NT2/D1 (cell line): ENCODE measurements around the gene RGS19.
A peak's percentile ranks its signal among the peaks of the same experiment; 100 is the strongest.

Source experiments
- DNase-seq: peaks from one replicate; pipeline ENCODE4 v3.0.0-alpha.2; 2011; ENCODE audit warnings: low read depth, low spot score
- H3K27me3 ChIP-seq: 2 replicates; pipeline ENCODE4 v1.6.0; 2011; ENCODE audit warnings: mild to moderate bottlenecking; ENCODE audit not compliant: insufficient read length, insufficient read depth
- H3K36me3 ChIP-seq: 2 replicates; pipeline ENCODE4 v1.6.1; 2011; ENCODE audit warnings: mild to moderate bottlenecking, low read length, mixed read lengths; ENCODE audit not compliant: insufficient read depth, insufficient read length
- H3K4me1 ChIP-seq: 2 replicates; pipeline ENCODE4 v1.5.1; 2011; ENCODE audit not compliant: insufficient read depth, insufficient read length
- H3K4me3 ChIP-seq: 2 replicates; pipeline ENCODE4 v1.5.1; 2011; ENCODE audit warnings: low read depth; ENCODE audit not compliant: insufficient read length
- H3K9ac ChIP-seq: 2 replicates; pipeline ENCODE4 v1.6.0; 2011; ENCODE audit warnings: low read depth; ENCODE audit not compliant: insufficient read length
- H3K9me3 ChIP-seq: 2 replicates; pipeline ENCODE4 v1.5.1; 2011; ENCODE audit warnings: mild to moderate bottlenecking, low read length; ENCODE audit not compliant: insufficient read depth
- SUZ12 ChIP-seq: IDR thresholded peaks from 2 replicates; pipeline ENCODE4 v1.6.1; 2011; ENCODE audit not compliant: insufficient read length, insufficient read depth; ENCODE audit errors: extremely low read depth
- YY1 ChIP-seq: IDR thresholded peaks from 2 replicates; pipeline ENCODE4 v1.6.1; 2011; ENCODE audit not compliant: insufficient read length, insufficient read depth
- ZNF274 ChIP-seq: IDR thresholded peaks from 2 replicates; pipeline ENCODE4 v1.6.1; 2011; ENCODE audit warnings: mild to moderate bottlenecking, low read depth, low read length

Gene RGS19

DNA sequence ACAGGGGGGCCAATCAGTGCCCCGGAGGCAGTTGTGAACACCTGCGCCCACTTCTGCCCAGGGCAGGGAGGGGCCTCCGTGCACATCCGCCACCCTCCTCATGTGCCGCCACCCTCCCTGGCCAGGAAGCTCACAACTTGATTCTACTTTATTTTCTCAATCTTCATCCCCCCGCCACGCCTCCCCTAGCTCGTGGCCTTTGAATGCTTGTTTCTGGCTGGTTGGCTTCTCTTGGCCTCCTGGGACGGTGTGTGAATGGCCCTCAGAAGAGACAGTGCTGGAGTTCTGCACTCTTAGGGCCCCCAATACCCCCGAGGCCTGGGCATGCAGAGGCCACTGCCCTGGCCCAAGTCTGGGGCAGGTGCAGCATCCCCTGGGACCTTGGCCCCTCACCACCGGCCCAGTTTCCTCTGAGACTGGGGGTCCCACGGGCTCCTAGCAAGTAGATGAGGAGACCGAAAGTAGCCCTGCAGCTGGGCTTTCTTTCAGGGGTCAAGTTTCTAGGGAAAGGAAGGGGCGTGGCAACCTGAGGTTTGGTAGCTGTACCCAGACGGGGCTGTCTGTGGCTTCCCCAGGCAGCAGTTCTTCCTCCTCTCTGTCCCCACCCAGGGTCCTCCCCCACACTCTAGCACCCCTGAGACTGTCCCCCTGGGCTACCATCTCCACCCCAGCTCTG is 1.3 kb downstream of the RGS19 start:
- Histone ChIP-seq H3K9ac (peak overlapping the region; percentile 63), H3K27me3 (peaks cover 27% of the 10 kb centered on the region), H3K36me3 (peaks cover 35% of the 10 kb centered on the region), H3K9me3 (no peaks in the 10 kb centered on the region), H3K4me1 (peaks cover 22% of the 10 kb centered on the region), H3K4me3 (no peak overlapping the region)
- TF ChIP-seq YY1 (no peak), ZNF274 (no peak), SUZ12 (no peak)
- no peak for DNase-seq

DNA sequence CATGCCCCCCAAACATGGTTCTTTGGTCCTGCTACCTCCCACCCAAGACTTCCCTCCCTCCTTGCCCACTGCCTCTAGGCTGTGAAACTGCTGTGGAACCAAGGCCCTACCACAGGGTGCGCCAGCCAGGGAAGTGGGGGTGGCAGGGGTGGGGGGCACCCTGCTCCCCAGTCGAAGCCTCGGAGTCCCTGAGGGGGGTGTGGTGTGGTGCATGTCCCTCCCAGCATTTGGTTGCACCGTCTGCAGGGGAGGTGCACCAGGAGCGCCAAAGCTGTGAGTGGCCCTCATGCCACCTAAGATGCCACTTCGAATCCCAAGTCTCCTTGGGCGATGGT is 1.8 kb downstream of the RGS19 start:
- H3K9ac ChIP-seq: no peak overlapping the region
- peaks cover 40% of the 10 kb centered on the region for H3K36me3 ChIP-seq
- no peaks in the 10 kb centered on the region for H3K9me3 ChIP-seq
- DNase-seq: no peak
- H3K4me1 ChIP-seq: peaks cover 19% of the 10 kb centered on the region
- TF ChIP-seq SUZ12 (no peak), ZNF274 (no peak), YY1 (no peak)
- peaks cover 24% of the 10 kb centered on the region for H3K27me3 ChIP-seq
- H3K4me3 ChIP-seq: no peak overlapping the region

DNA sequence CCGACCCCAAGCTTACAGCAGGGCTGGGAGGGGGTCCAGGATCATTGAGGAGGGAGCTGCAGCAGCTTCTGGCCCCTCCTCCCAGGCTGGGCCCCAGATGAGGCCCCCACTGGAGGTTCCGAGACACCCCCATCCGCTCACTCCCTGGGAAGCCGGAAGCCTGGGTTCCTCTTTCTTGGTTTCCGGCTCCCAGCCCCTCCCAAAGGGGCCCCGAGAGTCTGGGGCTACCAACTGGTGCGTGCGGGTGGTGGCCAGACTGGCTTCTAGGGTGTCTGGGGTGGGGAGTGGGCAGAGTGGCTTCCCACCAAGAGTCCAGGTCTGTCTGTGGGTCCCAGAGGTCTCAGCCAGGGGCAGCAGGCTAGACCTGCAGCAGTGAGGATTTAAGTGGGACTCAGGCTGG is 2.2 kb downstream of the RGS19 start:
- no peak overlapping the region for H3K9ac ChIP-seq
- no peak overlapping the region for H3K4me3 ChIP-seq
- peaks cover 20% of the 10 kb centered on the region for H3K27me3 ChIP-seq
- TF ChIP-seq SUZ12 (no peak), ZNF274 (no peak), YY1 (no peak)
- DNase-seq: no peak
- H3K36me3 ChIP-seq: peaks cover 44% of the 10 kb centered on the region
- H3K9me3 ChIP-seq: no peaks in the 10 kb centered on the region
- H3K4me1 ChIP-seq: peaks cover 16% of the 10 kb centered on the region

DNA sequence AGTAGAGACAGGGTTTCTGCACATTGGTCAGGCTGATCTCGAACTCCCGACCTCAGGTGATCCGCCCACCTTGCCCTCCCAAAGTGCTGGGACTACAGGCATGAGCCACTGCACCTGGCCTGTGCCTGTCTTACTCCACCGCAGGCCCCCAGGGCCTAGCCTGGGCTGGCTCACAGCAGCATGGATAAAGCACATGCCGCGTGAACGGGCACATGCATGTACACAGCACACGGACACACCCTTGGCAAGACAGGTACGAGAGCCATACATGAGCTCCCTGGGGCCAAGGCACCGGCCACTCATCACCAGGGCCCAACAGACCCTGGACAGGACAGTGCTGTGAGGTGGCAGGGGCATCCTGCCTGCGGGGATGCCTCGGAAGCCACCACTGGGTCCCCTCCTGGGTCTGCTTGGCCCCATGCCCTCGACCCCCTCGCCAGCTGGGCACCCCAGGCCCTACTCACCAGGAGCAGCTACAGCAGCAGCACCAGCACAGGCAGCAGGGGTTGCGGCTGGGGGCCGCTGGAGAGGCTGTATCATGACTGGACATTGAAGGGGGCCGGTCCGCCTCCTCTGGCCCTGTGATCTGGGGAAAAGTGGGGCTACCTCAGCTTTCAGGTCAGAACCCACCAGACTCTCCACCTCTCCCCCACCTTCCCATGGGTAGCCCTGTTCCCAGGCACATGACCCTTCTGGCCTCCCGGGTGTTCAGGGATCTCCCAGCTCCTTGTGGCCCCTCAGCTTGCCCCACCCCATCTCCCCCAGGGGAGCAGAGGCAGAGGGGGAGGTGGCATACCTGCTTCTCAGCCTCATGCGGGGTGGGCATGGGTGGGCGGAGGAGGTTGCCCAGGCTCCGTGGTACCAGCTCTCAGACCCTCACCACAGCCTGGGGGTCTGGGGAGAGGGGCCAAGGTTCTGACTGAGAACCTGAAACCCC is 3.0 kb downstream of the RGS19 start:
- peaks cover 13% of the 10 kb centered on the region for H3K27me3 ChIP-seq
- no peak for TF ChIP-seq SUZ12
- no peak for TF ChIP-seq ZNF274
- no peak for TF ChIP-seq YY1
- peaks cover 50% of the 10 kb centered on the region for H3K36me3 ChIP-seq
- no peak for DNase-seq
- H3K9ac ChIP-seq: no peak overlapping the region
- H3K9me3 ChIP-seq: no peaks in the 10 kb centered on the region
- H3K4me1 ChIP-seq: peaks cover 9% of the 10 kb centered on the region
- no peak overlapping the region for H3K4me3 ChIP-seq

DNA sequence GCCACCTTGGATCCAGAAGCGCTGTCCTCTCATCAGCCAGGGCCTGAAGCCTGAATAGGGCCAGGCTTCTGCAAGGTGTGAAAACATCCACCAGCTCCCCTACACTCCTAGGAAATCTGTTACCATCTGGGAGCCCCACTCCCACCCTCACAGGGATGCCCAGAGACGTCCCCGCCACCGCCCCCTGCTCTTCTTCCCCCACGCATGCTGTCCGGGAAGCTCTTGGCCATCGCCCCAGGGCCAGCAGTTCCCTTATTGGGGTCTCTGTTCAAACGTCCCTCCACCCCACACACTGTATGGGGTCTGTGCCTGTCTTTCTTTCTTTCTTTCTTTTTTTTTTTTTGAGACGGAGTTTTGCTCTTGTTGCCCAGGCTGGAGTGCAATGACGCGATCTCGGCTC is 3.8 kb downstream of the RGS19 start:
- TF ChIP-seq YY1 (no peak), ZNF274 (no peak), SUZ12 (no peak)
- H3K4me1 ChIP-seq: peaks cover 7% of the 10 kb centered on the region
- DNase-seq: no peak

DNA sequence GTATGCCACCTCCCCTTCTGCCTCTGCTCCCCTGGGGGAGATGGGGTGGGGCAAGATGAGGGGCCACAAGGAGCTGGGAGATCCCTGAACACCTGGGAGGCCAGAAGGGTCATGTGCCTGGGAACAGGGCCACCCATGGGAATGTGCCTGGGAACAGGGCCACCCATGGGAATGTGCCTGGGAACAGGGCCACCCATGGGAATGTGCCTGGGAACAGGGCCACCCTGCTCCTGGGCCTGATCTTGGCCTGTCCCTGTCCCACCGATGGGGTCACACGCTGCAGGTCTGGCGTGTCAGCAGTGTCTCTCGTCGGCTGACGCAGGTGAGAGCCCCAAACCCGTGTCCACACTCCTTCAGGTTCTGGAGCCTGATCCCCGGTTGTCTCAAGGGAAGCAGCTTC is 4.4 kb downstream of the RGS19 start:
- H3K36me3 ChIP-seq: peaks cover 55% of the 10 kb centered on the region
- H3K4me1 ChIP-seq: peaks cover 13% of the 10 kb centered on the region
- no peak overlapping the region for H3K9ac ChIP-seq

More for the DNA sequence above, 3.8 kb downstream of the RGS19 start:
- Histone ChIP-seq H3K4me3 (no peak overlapping the region), H3K9ac (no peak overlapping the region), H3K9me3 (no peaks in the 10 kb centered on the region), H3K36me3 (peaks cover 50% of the 10 kb centered on the region), H3K27me3 (peaks cover 6% of the 10 kb centered on the region)

DNA sequence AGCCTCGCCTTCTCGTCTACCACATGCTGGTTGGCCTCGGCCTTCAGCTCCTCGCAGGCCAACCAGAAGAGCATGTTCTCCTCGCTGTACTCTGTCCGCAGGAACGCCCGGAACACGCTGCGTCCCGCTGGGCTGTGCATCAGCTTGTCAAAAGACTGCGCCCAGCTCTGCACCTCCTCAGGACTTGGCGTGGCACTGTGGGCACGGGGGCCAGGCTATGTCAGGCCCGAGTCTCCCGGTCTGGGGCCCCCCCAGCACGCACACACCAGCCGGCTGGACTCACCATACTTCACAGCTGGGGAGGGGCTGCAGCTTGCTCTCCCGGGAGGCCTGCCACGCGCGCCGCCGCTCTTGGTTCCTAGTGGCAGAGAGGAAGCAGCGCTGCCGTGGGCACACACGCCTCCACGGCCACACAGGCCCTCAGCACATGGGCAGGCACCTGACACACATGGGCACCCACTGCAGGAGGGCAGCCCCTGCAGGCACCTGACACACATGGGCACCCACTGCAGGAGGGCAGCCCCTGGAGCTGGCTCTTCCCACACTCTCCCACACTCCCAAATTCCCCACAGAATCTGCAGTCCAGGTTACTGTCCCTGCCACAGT is 5.0 kb downstream of the RGS19 start:
- no peak overlapping the region for H3K4me3 ChIP-seq
- H3K4me1 ChIP-seq: peaks cover 15% of the 10 kb centered on the region
- H3K36me3 ChIP-seq: peaks cover 55% of the 10 kb centered on the region
- H3K9me3 ChIP-seq: no peaks in the 10 kb centered on the region
- no peak overlapping the region for H3K9ac ChIP-seq
- TF ChIP-seq YY1 (no peak), SUZ12 (no peak), ZNF274 (no peak)
- no peak for DNase-seq
- no peaks in the 10 kb centered on the region for H3K27me3 ChIP-seq

More for the DNA sequence above, 4.4 kb downstream of the RGS19 start:
- Histone ChIP-seq H3K4me3 (no peak overlapping the region), H3K9me3 (no peaks in the 10 kb centered on the region), H3K27me3 (no peaks in the 10 kb centered on the region)
- no peak for DNase-seq
- TF ChIP-seq ZNF274 (no peak), YY1 (no peak), SUZ12 (no peak)
